AG08395 (cell line): Measurements from ENCODE around the gene DTWD2.
"Not testable (repeated sequence)": the region's sequence is repeated elsewhere in the genome, so short reads cannot be mapped to it uniquely, and the experiment has no call there.

ENCODE experiments used
- DNase-seq: peaks from one replicate; pipeline ENCODE4 v3.0.0; 2012; ENCODE audit warnings: mixed read lengths, low spot score

Gene DTWD2

GRCh38 chr5:118950354-118950753 lies 38.0 kb downstream of the DTWD2 start:
- DNase-seq: not testable (repeated sequence)

GRCh38 chr5:118946138-118946800 lies 42.1 kb downstream of the DTWD2 start:
- no peak for DNase-seq

- no peak for DNase-seq
Measured at GRCh38 chr5:118937393-118938061, 50.8 kb downstream of the DTWD2 start.

- DNase-seq: no peak
Measured at GRCh38 chr5:118933703-118934102, 54.6 kb downstream of the DTWD2 start.

GRCh38 chr5:118931564-118931963 lies 56.8 kb downstream of the DTWD2 start:
- no peak for DNase-seq

- DNase-seq: no peak
Measured at GRCh38 chr5:118924006-118924389, 64.3 kb downstream of the DTWD2 start.

GRCh38 chr5:118923295-118924005 lies 64.9 kb downstream of the DTWD2 start:
- DNase-seq: no peak

GRCh38 chr5:118921866-118922265 lies 66.5 kb downstream of the DTWD2 start:
- no peak for DNase-seq

- DNase-seq: no peak
Measured at GRCh38 chr5:118919016-118919415, 69.3 kb downstream of the DTWD2 start.

- no peak for DNase-seq
Measured at GRCh38 chr5:118918232-118918631, 70.1 kb downstream of the DTWD2 start.

- not testable (repeated sequence) for DNase-seq
Measured at GRCh38 chr5:118907536-118907935, 80.8 kb downstream of the DTWD2 start.

- no peak for DNase-seq
Measured at GRCh38 chr5:118906947-118907346, 81.4 kb downstream of the DTWD2 start.

- DNase-seq: no peak
Measured at GRCh38 chr5:118905196-118905595, 83.2 kb downstream of the DTWD2 start.

- DNase-seq: no peak
Measured at GRCh38 chr5:118902656-118903438, 85.5 kb downstream of the DTWD2 start.

GRCh38 chr5:118894709-118895108 lies 93.6 kb downstream of the DTWD2 start:
- no peak for DNase-seq

- no peak for DNase-seq
Measured at GRCh38 chr5:118891252-118891651, 97.1 kb downstream of the DTWD2 start.

GRCh38 chr5:118889165-118889564 lies 99.2 kb downstream of the DTWD2 start:
- DNase-seq: no peak

- no peak for DNase-seq
Measured at GRCh38 chr5:118888556-118888955, 99.8 kb downstream of the DTWD2 start.

- DNase-seq: no peak
Measured at GRCh38 chr5:118883362-118883761, 105.0 kb downstream of the DTWD2 start.

GRCh38 chr5:118882666-118883065 lies 105.7 kb downstream of the DTWD2 start:
- DNase-seq: no peak

- DNase-seq: not testable (repeated sequence)
Measured at GRCh38 chr5:118876852-118877251, 111.5 kb downstream of the DTWD2 start.

GRCh38 chr5:118875131-118875530 lies 113.2 kb downstream of the DTWD2 start:
- no peak for DNase-seq
